ENCODE measurements around the gene UCK2.

DNA sequence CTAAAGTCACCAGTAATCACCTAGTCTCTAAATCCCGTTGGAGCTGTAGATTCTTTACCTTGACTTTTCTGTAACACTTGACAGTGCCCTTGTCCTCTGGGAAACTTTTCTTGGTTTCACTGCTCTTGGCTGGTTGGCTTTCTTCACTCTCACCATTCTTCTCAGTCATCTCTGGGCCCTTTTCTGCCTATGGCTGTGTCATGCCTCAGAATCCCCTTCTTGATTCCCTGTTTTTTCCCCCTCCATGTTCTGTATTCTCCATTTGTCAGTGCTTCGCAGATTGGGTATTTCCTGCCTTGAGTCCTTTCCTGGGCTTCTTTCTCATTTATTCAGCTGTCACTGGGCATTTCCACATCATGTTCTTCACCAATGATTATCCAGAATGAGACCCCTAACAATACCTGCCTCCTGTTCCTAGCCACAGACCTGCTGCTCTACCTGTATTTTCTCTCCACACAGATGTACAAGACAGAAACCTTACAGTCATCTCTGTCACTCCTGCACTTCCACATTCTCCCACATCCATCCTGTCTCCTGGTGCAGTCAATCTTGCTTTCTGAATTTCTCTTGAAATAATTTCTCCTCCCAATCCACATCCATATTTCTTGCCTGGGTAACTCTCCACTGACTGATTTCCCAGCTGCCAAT is 14.7 kb downstream of the UCK2 start:
- TF ChIP-seq, protein P1, sequence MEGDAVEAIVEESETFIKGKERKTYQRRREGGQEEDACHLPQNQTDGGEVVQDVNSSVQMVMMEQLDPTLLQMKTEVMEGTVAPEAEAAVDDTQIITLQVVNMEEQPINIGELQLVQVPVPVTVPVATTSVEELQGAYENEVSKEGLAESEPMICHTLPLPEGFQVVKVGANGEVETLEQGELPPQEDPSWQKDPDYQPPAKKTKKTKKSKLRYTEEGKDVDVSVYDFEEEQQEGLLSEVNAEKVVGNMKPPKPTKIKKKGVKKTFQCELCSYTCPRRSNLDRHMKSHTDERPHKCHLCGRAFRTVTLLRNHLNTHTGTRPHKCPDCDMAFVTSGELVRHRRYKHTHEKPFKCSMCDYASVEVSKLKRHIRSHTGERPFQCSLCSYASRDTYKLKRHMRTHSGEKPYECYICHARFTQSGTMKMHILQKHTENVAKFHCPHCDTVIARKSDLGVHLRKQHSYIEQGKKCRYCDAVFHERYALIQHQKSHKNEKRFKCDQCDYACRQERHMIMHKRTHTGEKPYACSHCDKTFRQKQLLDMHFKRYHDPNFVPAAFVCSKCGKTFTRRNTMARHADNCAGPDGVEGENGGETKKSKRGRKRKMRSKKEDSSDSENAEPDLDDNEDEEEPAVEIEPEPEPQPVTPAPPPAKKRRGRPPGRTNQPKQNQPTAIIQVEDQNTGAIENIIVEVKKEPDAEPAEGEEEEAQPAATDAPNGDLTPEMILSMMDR (IDR thresholded peaks at IDR 0.05) = no peak
- no peak for TF ChIP-seq POLR2A (IDR thresholded peaks at IDR 0.05)

Measured in heart left ventricle (tissue), 13 donors.